Measurements from ENCODE around the gene PTPN21.

Gene PTPN21

DNA sequence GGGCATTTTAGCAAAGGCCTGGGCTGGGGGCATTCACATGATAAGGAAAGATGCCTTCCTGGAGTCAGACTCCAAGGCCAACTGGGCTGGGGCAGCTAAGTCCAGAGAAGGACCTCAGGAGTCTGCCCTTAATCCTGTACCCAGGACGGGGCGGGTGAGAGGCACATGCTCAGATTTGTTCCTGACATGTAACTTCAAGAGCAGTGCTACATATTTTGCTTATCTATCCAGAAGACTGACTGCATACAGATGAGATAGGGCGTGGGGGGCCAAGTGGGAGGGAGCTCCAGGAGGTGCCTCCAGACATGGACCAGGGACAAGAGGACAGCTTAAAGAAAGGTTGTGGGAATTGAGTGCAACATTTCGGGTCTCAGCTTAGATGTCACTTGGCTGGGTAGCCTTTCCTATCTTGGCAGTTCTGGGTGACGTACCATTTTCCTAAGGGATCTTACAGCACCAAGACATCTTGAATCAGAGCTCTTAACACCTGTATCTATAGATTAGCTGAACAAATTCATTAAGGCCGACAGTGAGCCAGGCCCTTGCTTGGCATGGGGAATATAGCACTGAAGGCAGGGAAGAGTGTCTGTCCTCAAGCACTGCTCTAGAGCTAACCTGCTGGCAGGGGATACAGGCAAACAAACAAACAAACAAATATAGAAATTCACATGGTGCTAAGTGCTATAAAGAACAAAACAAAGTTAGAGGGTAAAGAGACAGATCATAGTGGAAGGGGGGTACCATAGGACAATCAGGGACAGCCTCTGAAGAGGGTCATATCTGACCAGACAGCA is 61.2 kb downstream of the PTPN21 start:
- TF ChIP-seq TSHZ2 (CRISPR knock-in tag; IDR thresholded peaks at IDR 0.05) (no peak), GLIS3 (CRISPR knock-in tag; IDR thresholded peaks at IDR 0.05) (no peak), OSR1 (CRISPR knock-in tag; IDR thresholded peaks at IDR 0.05) (no peak), BACH2 (CRISPR knock-in tag; IDR thresholded peaks at IDR 0.05; ENCODE audit: borderline replicate concordance) (no peak), ZNF70 (CRISPR knock-in tag; IDR thresholded peaks at IDR 0.05) (no peak)
- TF ChIP-seq, protein P1, sequence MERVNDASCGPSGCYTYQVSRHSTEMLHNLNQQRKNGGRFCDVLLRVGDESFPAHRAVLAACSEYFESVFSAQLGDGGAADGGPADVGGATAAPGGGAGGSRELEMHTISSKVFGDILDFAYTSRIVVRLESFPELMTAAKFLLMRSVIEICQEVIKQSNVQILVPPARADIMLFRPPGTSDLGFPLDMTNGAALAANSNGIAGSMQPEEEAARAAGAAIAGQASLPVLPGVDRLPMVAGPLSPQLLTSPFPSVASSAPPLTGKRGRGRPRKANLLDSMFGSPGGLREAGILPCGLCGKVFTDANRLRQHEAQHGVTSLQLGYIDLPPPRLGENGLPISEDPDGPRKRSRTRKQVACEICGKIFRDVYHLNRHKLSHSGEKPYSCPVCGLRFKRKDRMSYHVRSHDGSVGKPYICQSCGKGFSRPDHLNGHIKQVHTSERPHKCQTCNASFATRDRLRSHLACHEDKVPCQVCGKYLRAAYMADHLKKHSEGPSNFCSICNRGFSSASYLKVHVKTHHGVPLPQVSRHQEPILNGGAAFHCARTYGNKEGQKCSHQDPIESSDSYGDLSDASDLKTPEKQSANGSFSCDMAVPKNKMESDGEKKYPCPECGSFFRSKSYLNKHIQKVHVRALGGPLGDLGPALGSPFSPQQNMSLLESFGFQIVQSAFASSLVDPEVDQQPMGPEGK (CRISPR knock-in tag; IDR thresholded peaks at IDR 0.05; ENCODE audit: borderline replicate concordance): no peak
- no peak for ATAC-seq

- TF ChIP-seq PPARA (CRISPR knock-in tag; IDR thresholded peaks at IDR 0.05; ENCODE audit: borderline replicate concordance) (no peak), ZC3H10 (CRISPR knock-in tag; IDR thresholded peaks at IDR 0.05) (no peak), BACH2 (CRISPR knock-in tag; IDR thresholded peaks at IDR 0.05; ENCODE audit: borderline replicate concordance) (no peak), ISL1 (CRISPR knock-in tag; IDR thresholded peaks at IDR 0.05) (no peak), ZFP3 (CRISPR knock-in tag; IDR thresholded peaks at IDR 0.05) (no peak), GLIS3 (CRISPR knock-in tag; IDR thresholded peaks at IDR 0.05) (no peak), RARB (CRISPR knock-in tag; IDR thresholded peaks at IDR 0.05) (no peak)
- TF ChIP-seq, protein P2, sequence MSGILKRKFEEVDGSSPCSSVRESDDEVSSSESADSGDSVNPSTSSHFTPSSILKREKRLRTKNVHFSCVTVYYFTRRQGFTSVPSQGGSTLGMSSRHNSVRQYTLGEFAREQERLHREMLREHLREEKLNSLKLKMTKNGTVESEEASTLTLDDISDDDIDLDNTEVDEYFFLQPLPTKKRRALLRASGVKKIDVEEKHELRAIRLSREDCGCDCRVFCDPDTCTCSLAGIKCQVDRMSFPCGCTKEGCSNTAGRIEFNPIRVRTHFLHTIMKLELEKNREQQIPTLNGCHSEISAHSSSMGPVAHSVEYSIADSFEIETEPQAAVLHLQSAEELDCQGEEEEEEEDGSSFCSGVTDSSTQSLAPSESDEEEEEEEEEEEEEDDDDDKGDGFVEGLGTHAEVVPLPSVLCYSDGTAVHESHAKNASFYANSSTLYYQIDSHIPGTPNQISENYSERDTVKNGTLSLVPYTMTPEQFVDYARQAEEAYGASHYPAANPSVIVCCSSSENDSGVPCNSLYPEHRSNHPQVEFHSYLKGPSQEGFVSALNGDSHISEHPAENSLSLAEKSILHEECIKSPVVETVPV (CRISPR knock-in tag; IDR thresholded peaks at IDR 0.05): no peak
- ATAC-seq: peak; percentile 99
Observed at GRCh38 chr14:88492272-88493089, 62.3 kb downstream of the PTPN21 start.

DNA sequence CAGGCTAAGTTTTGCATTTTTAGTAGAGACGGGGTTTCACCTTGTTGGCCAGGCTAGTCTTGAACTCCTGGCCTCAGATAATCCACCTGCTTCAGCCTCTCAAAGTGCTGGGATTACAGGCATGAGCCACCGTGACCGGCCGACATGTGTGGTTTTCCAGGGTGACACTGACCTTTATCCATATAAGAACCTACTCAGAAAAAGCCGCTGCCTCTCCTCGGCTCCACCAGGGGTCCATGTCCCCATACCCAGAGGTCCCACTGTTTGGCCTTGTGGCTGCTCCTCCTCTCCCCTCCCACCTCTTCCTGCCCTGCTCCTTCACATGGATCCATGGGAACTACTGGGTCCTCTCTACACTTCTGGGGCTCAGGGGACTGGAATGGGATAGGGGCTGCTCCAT is 64.6 kb downstream of the PTPN21 start:
- no peak for TF ChIP-seq OSR1 (CRISPR knock-in tag; IDR thresholded peaks at IDR 0.05)
- TF ChIP-seq, protein P3, sequence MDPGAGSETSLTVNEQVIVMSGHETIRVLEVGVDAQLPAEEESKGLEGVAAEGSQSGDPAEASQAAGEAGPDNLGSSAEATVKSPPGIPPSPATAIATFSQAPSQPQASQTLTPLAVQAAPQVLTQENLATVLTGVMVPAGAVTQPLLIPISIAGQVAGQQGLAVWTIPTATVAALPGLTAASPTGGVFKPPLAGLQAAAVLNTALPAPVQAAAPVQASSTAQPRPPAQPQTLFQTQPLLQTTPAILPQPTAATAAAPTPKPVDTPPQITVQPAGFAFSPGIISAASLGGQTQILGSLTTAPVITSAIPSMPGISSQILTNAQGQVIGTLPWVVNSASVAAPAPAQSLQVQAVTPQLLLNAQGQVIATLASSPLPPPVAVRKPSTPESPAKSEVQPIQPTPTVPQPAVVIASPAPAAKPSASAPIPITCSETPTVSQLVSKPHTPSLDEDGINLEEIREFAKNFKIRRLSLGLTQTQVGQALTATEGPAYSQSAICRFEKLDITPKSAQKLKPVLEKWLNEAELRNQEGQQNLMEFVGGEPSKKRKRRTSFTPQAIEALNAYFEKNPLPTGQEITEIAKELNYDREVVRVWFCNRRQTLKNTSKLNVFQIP (CRISPR knock-in tag; IDR thresholded peaks at IDR 0.05; ENCODE audit: borderline replicate concordance, low read depth): no peak
- ATAC-seq: no peak

DNA sequence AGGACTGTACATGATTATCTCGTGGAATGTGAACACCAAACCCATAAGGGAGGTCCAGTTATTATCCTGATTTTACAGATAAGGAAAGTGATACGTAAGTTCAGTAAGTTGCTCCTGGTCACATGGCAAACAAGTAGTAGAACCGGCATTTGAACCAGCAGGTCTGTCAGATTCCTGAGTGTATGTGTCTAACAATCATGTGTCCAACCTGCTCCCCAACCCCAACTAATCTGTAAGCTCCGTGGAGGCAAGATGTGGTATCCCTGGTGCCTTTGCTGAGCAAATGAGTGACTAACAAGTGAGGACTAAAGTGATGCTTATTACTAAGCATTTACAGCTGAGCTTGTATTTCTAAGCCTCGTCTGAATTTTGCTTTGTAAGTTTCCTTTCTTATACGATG is 65.9 kb downstream of the PTPN21 start:
- TF ChIP-seq CSDC2 (CRISPR knock-in tag; IDR thresholded peaks at IDR 0.05): no peak
- TF ChIP-seq, protein P1 (CRISPR knock-in tag; IDR thresholded peaks at IDR 0.05; ENCODE audit: borderline replicate concordance): no peak
- no peak for ATAC-seq

All from SK-N-SH treated with all-trans-retinoic acid at 6 μM for 48 hours (cell line).